IMR-90 (cell line): ENCODE measurements around the gene RRP15. TPM values are rescaled to one million over a fixed set of nuclear protein-coding genes. Genes with fewer than 3 reads are reported as not detected.

Source experiments
- ATAC-seq: fragments of 200-7000 bp; cut with Tn5 transposase; 2 replicates; pipeline ENCODE4 v1.9.1; 2020; ENCODE audit warnings: low read depth, mild to moderate bottlenecking, moderate library complexity
- BruUV-seq: library from RNA; stranded (reverse); fragments of 400-500 nt; replicated peaks from 2 replicates; lab custom pipeline; 2021; lab: Mats Ljungman, UMichigan
- CTCF ChIA-PET: fragments of 300-600 bp; formaldehyde crosslinking; extraction: SDS; loops from one replicate; lab custom pipeline; 2021; ENCODE audit warnings: antibody characterized with exemption; lab: Yijun Ruan, JAX
- POLR2A ChIA-PET: fragments of 300-600 bp; sonication (Branson Sonifier 250); formaldehyde crosslinking; loops from one replicate; lab custom pipeline; 2022; ENCODE audit warnings: antibody characterized with exemption; ENCODE audit not compliant: unreplicated experiment; lab: Charles Lee
- DNase-seq: peaks from one replicate; pipeline ENCODE4 v3.0.0; 2013
- H2AFZ ChIP-seq: replicated peaks from 2 replicates; pipeline ENCODE3; 2013; ENCODE audit warnings: low read length, mild to moderate bottlenecking; ENCODE audit not compliant: poor library complexity
- H2AK5ac ChIP-seq: 2 replicates; pipeline ENCODE4 v1.6.1; 2013; ENCODE audit warnings: low read depth, low read length, inconsistent platforms
- H2AK9ac ChIP-seq: replicated peaks from 2 replicates; pipeline ENCODE3; 2013; ENCODE audit warnings: mild to moderate bottlenecking, low read depth, low read length, moderate library complexity; ENCODE audit not compliant: poor library complexity
- H2BK120ac ChIP-seq: 2 replicates; pipeline ENCODE4 v1.6.1; 2013; ENCODE audit warnings: low read depth, low read length, inconsistent platforms
- H2BK15ac ChIP-seq: 3 replicates; pipeline ENCODE4 v1.6.1; 2013; ENCODE audit warnings: low read depth, low read length, inconsistent platforms
- H2BK20ac ChIP-seq: 2 replicates; pipeline ENCODE4 v1.6.1; 2013; ENCODE audit warnings: low read depth, mild to moderate bottlenecking, inconsistent platforms, low read length, moderate library complexity
- H2BK5ac ChIP-seq: 2 replicates; pipeline ENCODE4 v1.6.1; 2013; ENCODE audit warnings: mild to moderate bottlenecking, low read depth, low read length, inconsistent platforms; ENCODE audit not compliant: poor library complexity, severe bottlenecking
- H3K14ac ChIP-seq: replicated peaks from 2 replicates; pipeline ENCODE4 v1.6.1; 2013; ENCODE audit warnings: low read depth, low read length, inconsistent platforms
- H3K18ac ChIP-seq: 2 replicates; pipeline ENCODE4 v1.6.1; 2013; ENCODE audit warnings: low read depth, low read length, control low read depth
- H3K23ac ChIP-seq: 2 replicates; pipeline ENCODE4 v1.6.1; 2013; ENCODE audit warnings: low read depth, low read length, inconsistent platforms
- H3K27ac ChIP-seq: 2 replicates; pipeline ENCODE4 v1.5.1; 2013; ENCODE audit warnings: mild to moderate bottlenecking, control low read depth, low read length; ENCODE audit not compliant: insufficient read depth
- H3K27me3 ChIP-seq: 2 replicates; pipeline ENCODE4 v1.6.1; 2013; ENCODE audit warnings: low read length; ENCODE audit not compliant: control insufficient read depth, insufficient read depth
- H3K36me3 ChIP-seq: 2 replicates; pipeline ENCODE4 v1.6.1; 2013; ENCODE audit warnings: low read length, mixed read lengths; ENCODE audit not compliant: control insufficient read depth, insufficient read depth
- H3K4ac ChIP-seq: 2 replicates; pipeline ENCODE4 v1.6.1; 2013; ENCODE audit warnings: low read depth, low read length, inconsistent platforms
- H3K4me1 ChIP-seq: 2 replicates; pipeline ENCODE4 v1.6.1; 2013; ENCODE audit warnings: low read length, mixed read lengths; ENCODE audit not compliant: control insufficient read depth, insufficient read depth
- H3K4me2 ChIP-seq: 2 replicates; pipeline ENCODE4 v1.6.1; 2013; ENCODE audit warnings: low read depth, mild to moderate bottlenecking, control low read depth, low read length, moderate library complexity
- H3K4me3 ChIP-seq: 2 replicates; pipeline ENCODE4 v1.5.1; 2013; ENCODE audit warnings: low read depth, mild to moderate bottlenecking, control low read depth, low read length, moderate library complexity; ENCODE audit not compliant: insufficient read depth
- H3K56ac ChIP-seq: 2 replicates; pipeline ENCODE4 v1.6.1; 2013; ENCODE audit warnings: low read length, inconsistent platforms; ENCODE audit not compliant: insufficient read depth; ENCODE audit errors: extremely low read depth
- H3K79me1 ChIP-seq, 2 experiments: 2 replicates each; pipeline ENCODE4 v1.6.1; 2013; ENCODE audit warnings: low read length in 2 of 2, inconsistent platforms in 1 of 2, low read depth in 1 of 2
- H3K9ac ChIP-seq: 2 replicates; pipeline ENCODE4 v1.6.1; 2013; ENCODE audit warnings: low read depth, low read length, control low read depth
- H3K9me1 ChIP-seq: 2 replicates; pipeline ENCODE4 v1.6.1; 2013; ENCODE audit warnings: low read length, inconsistent platforms; ENCODE audit not compliant: insufficient read depth
- H3K9me3 ChIP-seq: 2 replicates; pipeline ENCODE4 v1.6.1; 2013; ENCODE audit warnings: low read length; ENCODE audit not compliant: control insufficient read depth, insufficient read depth
- H4K20me1 ChIP-seq: 2 replicates; pipeline ENCODE4 v1.6.1; 2013; ENCODE audit warnings: low read length, inconsistent platforms; ENCODE audit not compliant: insufficient read depth
- H4K5ac ChIP-seq: 2 replicates; pipeline ENCODE4 v1.6.1; 2013; ENCODE audit warnings: mild to moderate bottlenecking, low read depth, low read length, control low read depth
- H4K8ac ChIP-seq, 2 experiments: 2 replicates each; pipeline ENCODE4 v1.6.1; 2013; ENCODE audit warnings: low read depth in 2 of 2, low read length in 2 of 2, control low read depth in 1 of 2, inconsistent platforms in 1 of 2
- H4K91ac ChIP-seq: 2 replicates; pipeline ENCODE4 v1.6.1; 2013; ENCODE audit warnings: low read depth, low read length, inconsistent platforms; ENCODE audit not compliant: insufficient read depth
- MAZ ChIP-seq: IDR thresholded peaks from 2 replicates; pipeline ENCODE4 v1.6.1; 2012; ENCODE audit warnings: low read depth, mild to moderate bottlenecking, low read length, improper control_type of control experiment, moderate library complexity, borderline replicate concordance
- MXI1 ChIP-seq: IDR thresholded peaks from 2 replicates; pipeline ENCODE4 v1.6.1; 2012; ENCODE audit warnings: low read depth, mild to moderate bottlenecking, low read length, moderate library complexity, borderline replicate concordance
- POLR2A ChIP-seq: IDR thresholded peaks from 2 replicates; pipeline ENCODE4 v1.6.1; 2012; ENCODE audit warnings: mild to moderate bottlenecking, low read depth, low read length
- WGBS, 2 experiments: methylation state at CpG; one replicate each; pipeline versions ENCODE4 v1.1.5 to v1.1.7; 2013; ENCODE audit warnings: missing lambda C conversion rate in 2 of 2; ENCODE audit not compliant: insufficient read length in 1 of 2; ENCODE audit errors: extremely low coverage in 2 of 2; 5-methylcytosine and 5-hydroxymethylcytosine counted together
- dilution Hi-C: fragments of 300-500 bp; cut with HindIII; formaldehyde crosslinking; loops from one replicate; pipeline ENCODE4 v1.14.3; 2018; ENCODE audit warnings: low sequenced_read_pairs; ENCODE audit not compliant: unreplicated experiment
- in situ Hi-C: fragments of 300-500 bp; cut with MboI; formaldehyde crosslinking; loops from 3 replicates; pipeline ENCODE4 v1.14.3; 2019; ENCODE audit warnings: low sequenced_read_pairs, inconsistent platforms, mixed read lengths
- intact Hi-C: fragments of 100-400 bp; cut with micrococcal nuclease; formaldehyde crosslinking; loops from 2 replicates; pipeline ENCODE4 v1.10.0; 2022
- polyA plus RNA-seq, 3 experiments: library from polyadenylated mRNA; depleted of rRNA; stranded (reverse); fragments of >200 nt; gene quantifications; 2 replicates each; pipeline ENCODE4 v1.2.3, GENCODE V29; 2012; ENCODE audit warnings: low replicate concordance in 1 of 3
- total RNA-seq: library from RNA; depleted of rRNA; stranded (reverse); fragments of >200 nt; gene quantifications from 2 replicates; pipeline ENCODE4 v1.2.3, GENCODE V29; 2012

Gene RRP15
- total and polyA plus RNA-seq, 2 of the 4 experiments (the other 2 are of a cell fraction) = 3.1 to 4.1 TPM

GRCh38 chr1:218346391-218347204, 61.5 kb downstream of the RRP15 start:
- Histone ChIP-seq H3K9me3 (no peaks in the 10 kb centered on the region), H4K5ac (peak overlapping the region; percentile 45), H4K8ac (peak overlapping the region; percentile 48), H4K20me1 (no peaks in the 10 kb centered on the region), H3K14ac (peak overlapping the region; percentile 86), H3K79me1 (peaks cover 0 to 12% of the 10 kb centered on the region in 2 experiments; a peak in 3 of 4 replicates), H3K4me1 (peaks cover 4% of the 10 kb centered on the region), H3K9me1 (peaks cover 3% of the 10 kb centered on the region; the same call in 1 of the 2 replicates), H2BK120ac (peak overlapping the region; percentile 86), H3K4me2 (peak overlapping the region; percentile 87), H2AFZ (peak overlapping the region; percentile 86), H3K18ac (peak overlapping the region; percentile 75), H3K56ac (peak overlapping the region; percentile 74), H3K4ac (peak overlapping the region; percentile 77), H2AK5ac (0 out of 2 replicates have a peak overlapping the region, but pooled peaks have one; percentile 33), H3K36me3 (no peaks in the 10 kb centered on the region), H2BK5ac (peak overlapping the region; percentile 48), H4K91ac (peak overlapping the region; percentile 84), H3K27ac (peak overlapping the region; percentile 76), H2BK20ac (peak overlapping the region; percentile 45), H3K9ac (peak overlapping the region; percentile 94), H3K4me3 (peak overlapping the region; percentile 81), H3K23ac (peak overlapping the region; percentile 89), H3K27me3 (no peaks in the 10 kb centered on the region), H2AK9ac (peak overlapping the region; percentile 26), H2BK15ac (peak overlapping the region; percentile 93; the same call in 2 of the 3 replicates)
- in situ Hi-C loops = loop anchor here (5.0 to 10.0 kb wide), 3 partner anchors 721 to 1038 kb away; partner anchors contain the start of gene LYPLAL1
- ATAC-seq = no peak
- WGBS, 2 experiments = 1% methylated on average over 10 of the region's 39 CpGs; no CpG with 5 or more reads in 1 of the 2 experiments
- 0 out of 2 replicates have a peak, but pooled peaks have one; percentile 10 for TF ChIP-seq POLR2A
- no peak for TF ChIP-seq MAZ
- TF ChIP-seq MXI1 = no peak
- DNase-seq = peak; percentile 37
- dilution Hi-C loops = no loop called here
- ChIA-PET CTCF (interaction anchor here (0.5 to 1.1 kb wide), 2 partner anchors 601 to 720 kb away, joined by 3 read pairs; no protein-coding TSS in a partner anchor), POLR2A (interaction anchor here (0.6 to 1.4 kb wide), 5 partner anchors 11 to 594 kb away, joined by 3 to 5 read pairs (median 4); no protein-coding TSS in a partner anchor)
- TSS peak; percentile 57 for BruUV-seq
- intact Hi-C loops = loop anchor here (2.0 to 10.0 kb wide), 7 partner anchors 326 to 1221 kb away; partner anchors contain the start of gene LYPLAL1
